Measurements from ENCODE around the gene JAM3.

The JAM3 gene

GRCh38 chr11:134041349-134041748 is 27.5 kb upstream of the JAM3 start:
- no peaks in the 10 kb centered on the region for H4K20me1 ChIP-seq (ENCODE audit: low read depth, low read length)
- no peaks in the 10 kb centered on the region for H3K27me3 ChIP-seq (ENCODE audit: low read length)
- no peaks in the 10 kb centered on the region for H3K79me2 ChIP-seq (ENCODE audit: insufficient read depth, low read length)
- no peak overlapping the region for H3K9ac ChIP-seq (ENCODE audit: low read length)
- no peaks in the 10 kb centered on the region for H3K9me2 ChIP-seq (replicated peaks; ENCODE audit: insufficient read depth, low read length)
- no peak overlapping the region for H3K4me3 ChIP-seq (ENCODE audit: insufficient read depth, low read length, poor library complexity, severe bottlenecking)
- no peaks in the 10 kb centered on the region for H3K36me3 ChIP-seq (ENCODE audit: low read length)
- H3K9me3 ChIP-seq (ENCODE audit: insufficient read depth, low read length) = no peaks in the 10 kb centered on the region
- no peaks in the 10 kb centered on the region for H3F3A ChIP-seq (ENCODE audit: insufficient read depth)
- no peak overlapping the region for H2AFZ ChIP-seq (ENCODE audit: low read depth, low read length, severe bottlenecking)
- TF ChIP-seq, protein P1, sequence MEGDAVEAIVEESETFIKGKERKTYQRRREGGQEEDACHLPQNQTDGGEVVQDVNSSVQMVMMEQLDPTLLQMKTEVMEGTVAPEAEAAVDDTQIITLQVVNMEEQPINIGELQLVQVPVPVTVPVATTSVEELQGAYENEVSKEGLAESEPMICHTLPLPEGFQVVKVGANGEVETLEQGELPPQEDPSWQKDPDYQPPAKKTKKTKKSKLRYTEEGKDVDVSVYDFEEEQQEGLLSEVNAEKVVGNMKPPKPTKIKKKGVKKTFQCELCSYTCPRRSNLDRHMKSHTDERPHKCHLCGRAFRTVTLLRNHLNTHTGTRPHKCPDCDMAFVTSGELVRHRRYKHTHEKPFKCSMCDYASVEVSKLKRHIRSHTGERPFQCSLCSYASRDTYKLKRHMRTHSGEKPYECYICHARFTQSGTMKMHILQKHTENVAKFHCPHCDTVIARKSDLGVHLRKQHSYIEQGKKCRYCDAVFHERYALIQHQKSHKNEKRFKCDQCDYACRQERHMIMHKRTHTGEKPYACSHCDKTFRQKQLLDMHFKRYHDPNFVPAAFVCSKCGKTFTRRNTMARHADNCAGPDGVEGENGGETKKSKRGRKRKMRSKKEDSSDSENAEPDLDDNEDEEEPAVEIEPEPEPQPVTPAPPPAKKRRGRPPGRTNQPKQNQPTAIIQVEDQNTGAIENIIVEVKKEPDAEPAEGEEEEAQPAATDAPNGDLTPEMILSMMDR (IDR thresholded peaks at IDR 0.05; ENCODE audit: insufficient read depth, low read length, poor library complexity, severe bottlenecking) = no peak
- TF ChIP-seq EZH2phosphoT487 (conservative IDR thresholded peaks at IDR 0.05; ENCODE audit: low read length) = no peak
- no peak overlapping the region for H3K27ac ChIP-seq (ENCODE audit: low read depth, low read length)
- H3K4me2 ChIP-seq (ENCODE audit: low read depth, low read length, poor library complexity, severe bottlenecking) = no peak overlapping the region

GRCh38 chr11:134041791-134042696 is 26.8 kb upstream of the JAM3 start:
- H3K27ac ChIP-seq (ENCODE audit: low read depth, low read length) = no peak overlapping the region
- H3K4me3 ChIP-seq (ENCODE audit: insufficient read depth, low read length, poor library complexity, severe bottlenecking) = no peak overlapping the region
- H3K4me2 ChIP-seq (ENCODE audit: low read depth, low read length, poor library complexity, severe bottlenecking) = no peak overlapping the region
- no peak for TF ChIP-seq EZH2phosphoT487 (conservative IDR thresholded peaks at IDR 0.05; ENCODE audit: low read length)
- TF ChIP-seq, protein P1 (IDR thresholded peaks at IDR 0.05; ENCODE audit: insufficient read depth, low read length, poor library complexity, severe bottlenecking) = no peak
- no peaks in the 10 kb centered on the region for H3K36me3 ChIP-seq (ENCODE audit: low read length)
- no peaks in the 10 kb centered on the region for H3F3A ChIP-seq (ENCODE audit: insufficient read depth)
- no peaks in the 10 kb centered on the region for H4K20me1 ChIP-seq (ENCODE audit: low read depth, low read length)
- H3K9me2 ChIP-seq (replicated peaks; ENCODE audit: insufficient read depth, low read length) = no peaks in the 10 kb centered on the region
- H2AFZ ChIP-seq (ENCODE audit: low read depth, low read length, severe bottlenecking) = no peak overlapping the region
- H3K27me3 ChIP-seq (ENCODE audit: low read length) = no peaks in the 10 kb centered on the region
- H3K9ac ChIP-seq (ENCODE audit: low read length) = no peak overlapping the region
- H3K79me2 ChIP-seq (ENCODE audit: insufficient read depth, low read length) = no peaks in the 10 kb centered on the region
- no peaks in the 10 kb centered on the region for H3K9me3 ChIP-seq (ENCODE audit: insufficient read depth, low read length)

GRCh38 chr11:134043821-134044420 is 25.0 kb upstream of the JAM3 start:
- Histone ChIP-seq H3K79me2 (ENCODE audit: insufficient read depth, low read length) (no peaks in the 10 kb centered on the region), H2AFZ (ENCODE audit: low read depth, low read length, severe bottlenecking) (no peak overlapping the region), H3K4me2 (ENCODE audit: low read depth, low read length, poor library complexity, severe bottlenecking) (no peak overlapping the region), H3K9me3 (ENCODE audit: insufficient read depth, low read length) (no peaks in the 10 kb centered on the region), H3K9me2 (replicated peaks; ENCODE audit: insufficient read depth, low read length) (no peaks in the 10 kb centered on the region), H3F3A (ENCODE audit: insufficient read depth) (no peaks in the 10 kb centered on the region), H4K20me1 (ENCODE audit: low read depth, low read length) (no peaks in the 10 kb centered on the region), H3K27me3 (ENCODE audit: low read length) (no peaks in the 10 kb centered on the region), H3K36me3 (ENCODE audit: low read length) (no peaks in the 10 kb centered on the region), H3K4me3 (ENCODE audit: insufficient read depth, low read length, poor library complexity, severe bottlenecking) (no peak overlapping the region), H3K9ac (ENCODE audit: low read length) (no peak overlapping the region), H3K27ac (ENCODE audit: low read depth, low read length) (no peak overlapping the region)
- TF ChIP-seq, protein P1 (IDR thresholded peaks at IDR 0.05; ENCODE audit: insufficient read depth, low read length, poor library complexity, severe bottlenecking) = no peak
- no peak for TF ChIP-seq EZH2phosphoT487 (conservative IDR thresholded peaks at IDR 0.05; ENCODE audit: low read length)

Measured in SU-DHL-6 (cell line).